ENCODE measurements around the gene PTF1A.

DNA sequence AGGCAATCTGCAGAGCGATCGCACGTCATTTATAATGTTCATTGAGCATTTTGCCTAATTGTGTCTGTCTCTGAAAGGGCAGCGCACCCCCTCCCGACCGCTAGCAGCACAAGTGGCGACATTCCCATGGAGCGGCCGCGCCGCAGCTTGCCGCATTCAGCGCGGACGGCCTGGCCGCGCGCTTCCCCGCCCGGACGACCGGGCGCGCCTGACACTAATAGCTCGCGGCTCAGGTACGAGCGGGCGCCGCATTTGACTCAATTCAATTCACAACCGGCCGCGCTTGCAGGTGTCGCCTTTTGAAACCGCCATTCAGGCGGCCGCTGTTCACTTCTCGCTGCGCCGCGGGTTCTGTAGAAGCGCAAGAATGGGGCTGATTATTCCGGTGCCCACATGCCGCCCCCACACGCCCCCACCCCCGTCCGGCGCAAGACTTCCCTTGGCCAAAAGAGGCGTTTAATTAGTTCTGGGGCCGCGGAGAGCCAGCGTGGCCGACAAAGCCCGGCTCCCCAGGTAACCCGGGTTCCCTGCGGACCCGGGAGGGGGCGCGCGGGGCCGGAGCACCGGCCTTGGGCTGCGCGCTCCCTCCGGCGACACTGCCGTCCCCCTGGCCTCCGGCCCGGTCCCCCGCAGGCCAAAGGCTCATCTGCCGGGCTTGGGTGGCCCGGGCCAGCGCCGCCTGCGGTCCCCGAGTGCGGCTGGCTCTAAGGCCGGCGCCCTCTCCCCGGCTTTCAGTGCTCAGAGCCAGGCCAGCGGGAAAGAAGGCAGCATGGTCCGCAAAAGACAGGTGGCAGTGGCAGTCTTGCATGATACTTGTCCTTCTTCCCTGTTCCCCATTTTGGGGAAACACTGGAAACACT is 18.7 kb upstream of the PTF1A start:
- TF ChIP-seq, protein P1, sequence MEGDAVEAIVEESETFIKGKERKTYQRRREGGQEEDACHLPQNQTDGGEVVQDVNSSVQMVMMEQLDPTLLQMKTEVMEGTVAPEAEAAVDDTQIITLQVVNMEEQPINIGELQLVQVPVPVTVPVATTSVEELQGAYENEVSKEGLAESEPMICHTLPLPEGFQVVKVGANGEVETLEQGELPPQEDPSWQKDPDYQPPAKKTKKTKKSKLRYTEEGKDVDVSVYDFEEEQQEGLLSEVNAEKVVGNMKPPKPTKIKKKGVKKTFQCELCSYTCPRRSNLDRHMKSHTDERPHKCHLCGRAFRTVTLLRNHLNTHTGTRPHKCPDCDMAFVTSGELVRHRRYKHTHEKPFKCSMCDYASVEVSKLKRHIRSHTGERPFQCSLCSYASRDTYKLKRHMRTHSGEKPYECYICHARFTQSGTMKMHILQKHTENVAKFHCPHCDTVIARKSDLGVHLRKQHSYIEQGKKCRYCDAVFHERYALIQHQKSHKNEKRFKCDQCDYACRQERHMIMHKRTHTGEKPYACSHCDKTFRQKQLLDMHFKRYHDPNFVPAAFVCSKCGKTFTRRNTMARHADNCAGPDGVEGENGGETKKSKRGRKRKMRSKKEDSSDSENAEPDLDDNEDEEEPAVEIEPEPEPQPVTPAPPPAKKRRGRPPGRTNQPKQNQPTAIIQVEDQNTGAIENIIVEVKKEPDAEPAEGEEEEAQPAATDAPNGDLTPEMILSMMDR (IDR thresholded peaks at IDR 0.05) = no peak
- TF ChIP-seq POLR2A (IDR thresholded peaks at IDR 0.05) = no peak

All from testis (tissue), 2 donors.